WTC11 (cell line): ENCODE measurements around the gene DHX40. TPM values are rescaled to one million over a fixed set of nuclear protein-coding genes. Genes with fewer than 3 reads are reported as not detected.
"Not testable (repeated sequence)": the region's sequence is repeated elsewhere in the genome, so short reads cannot be mapped to it uniquely, and the experiment has no call there.

ENCODE experiments used
- ATAC-seq: fragments of 200-7000 bp; cut with Tn5 transposase; 2 replicates; pipeline ENCODE4 v1.10.0; 2021; ENCODE audit warnings: mild to moderate bottlenecking, moderate library complexity
- CTCF ChIA-PET: fragments of 300-600 bp; sonication (Branson Sonifier 250); formaldehyde crosslinking; loops from one replicate; lab custom pipeline; 2021; ENCODE audit warnings: antibody characterized with exemption; lab: Charles Lee
- POLR2A ChIA-PET: fragments of 350-600 bp; sonication (Branson Sonifier 250); formaldehyde crosslinking; loops from one replicate; lab custom pipeline; 2021; ENCODE audit warnings: antibody characterized with exemption; lab: Charles Lee
- DNase-seq: peaks from one replicate; pipeline ENCODE4 v3.0.0; 2021; ENCODE audit warnings: low spot score
- H3K27ac Mint-ChIP-seq: 2 replicates; pipeline ENCODE4 v1.8.0; 2021; ENCODE audit warnings: mixed read lengths
- H3K27me3 Mint-ChIP-seq: 2 replicates; pipeline ENCODE4 v1.8.0; 2021; ENCODE audit warnings: low read depth, mild to moderate bottlenecking, moderate library complexity, mixed read lengths
- H3K36me3 Mint-ChIP-seq: 2 replicates; pipeline ENCODE4 v1.8.0; 2021; ENCODE audit warnings: mixed read lengths
- H3K4me1 Mint-ChIP-seq: 2 replicates; pipeline ENCODE4 v1.8.0; 2022; ENCODE audit warnings: mixed read lengths
- H3K4me3 Mint-ChIP-seq: 2 replicates; pipeline ENCODE4 v1.8.0; 2021; ENCODE audit warnings: mild to moderate bottlenecking, moderate library complexity, mixed read lengths
- H3K9me3 Mint-ChIP-seq: 2 replicates; pipeline ENCODE4 v1.8.0; 2021; ENCODE audit warnings: mixed read lengths
- ATF2 ChIP-seq: sonication (generic); formaldehyde crosslinking; IDR thresholded peaks from 2 replicates; pipeline ENCODE4 v1.8.1; 2022; ENCODE audit warnings: low read depth, missing genetic modification reagents, borderline replicate concordance
- EMX1 ChIP-seq: fragments of 250-450 bp; sonication (Bioruptor Pico); IDR thresholded peaks from 2 replicates; pipeline ENCODE4 v1.8.0; 2021; ENCODE audit warnings: mild to moderate bottlenecking
- FOXJ3 ChIP-seq: sonication (generic); formaldehyde crosslinking; IDR thresholded peaks from 2 replicates; pipeline ENCODE4 v1.9.0; 2021; ENCODE audit warnings: missing genetic modification reagents, mild to moderate bottlenecking, borderline replicate concordance
- FOXK1 ChIP-seq: sonication (generic); formaldehyde crosslinking; IDR thresholded peaks from 2 replicates; pipeline ENCODE4 v1.8.0; 2022; ENCODE audit warnings: mild to moderate bottlenecking, moderate library complexity, missing genetic modification reagents
- JUN ChIP-seq: sonication (generic); formaldehyde crosslinking; IDR thresholded peaks from 2 replicates; pipeline ENCODE4 v1.8.0; 2023; ENCODE audit warnings: mild to moderate bottlenecking, missing genetic modification reagents
- NR2C2 ChIP-seq: sonication (generic); formaldehyde crosslinking; IDR thresholded peaks from 2 replicates; pipeline ENCODE4 v1.8.0; 2022; ENCODE audit warnings: mild to moderate bottlenecking, missing genetic modification reagents
- PRRX2 ChIP-seq: fragments of 250-450 bp; sonication (Bioruptor Pico); IDR thresholded peaks from 2 replicates; pipeline ENCODE4 v1.8.0; 2021; ENCODE audit warnings: mild to moderate bottlenecking
- RORB ChIP-seq: fragments of 250-450 bp; sonication (Bioruptor Pico); IDR thresholded peaks from 2 replicates; pipeline ENCODE4 v1.9.0; 2021; ENCODE audit warnings: mild to moderate bottlenecking
- SMAD4 ChIP-seq: sonication (generic); formaldehyde crosslinking; IDR thresholded peaks from 2 replicates; pipeline ENCODE4 v1.8.0; 2022; ENCODE audit warnings: mild to moderate bottlenecking, missing genetic modification reagents
- SOX15 ChIP-seq: fragments of 250-450 bp; sonication (Bioruptor Pico); IDR thresholded peaks from 2 replicates; pipeline ENCODE4 v1.9.0; 2021; ENCODE audit warnings: mild to moderate bottlenecking
- STAT6 ChIP-seq: sonication (generic); formaldehyde crosslinking; conservative IDR thresholded peaks from 2 replicates; pipeline ENCODE4 v1.8.1; 2023; ENCODE audit warnings: mild to moderate bottlenecking, low read depth, missing genetic modification reagents, moderate library complexity
- TP53 ChIP-seq: sonication (generic); formaldehyde crosslinking; IDR thresholded peaks from 2 replicates; pipeline ENCODE4 v1.8.1; 2023; ENCODE audit warnings: mild to moderate bottlenecking, missing genetic modification reagents
- ZNF423 ChIP-seq: fragments of 250-450 bp; sonication (Bioruptor Pico); IDR thresholded peaks from 2 replicates; pipeline ENCODE4 v2.1.2; 2022; ENCODE audit warnings: mild to moderate bottlenecking, moderate library complexity
- total RNA-seq: library from RNA; stranded (reverse); gene quantifications from 3 replicates; pipeline ENCODE4 v1.2.3, GENCODE V29; 2021
- TF ChIP-seq, protein P1 (sequence below): fragments of 250-450 bp; sonication (Bioruptor Pico); IDR thresholded peaks from 2 replicates; pipeline ENCODE4 v1.9.0; 2021; ENCODE audit warnings: moderate library complexity, mild to moderate bottlenecking, inconsistent platforms, borderline replicate concordance

Gene DHX40
- total RNA-seq, 1 experiment from 2014 or later = 26.9 TPM

DNA sequence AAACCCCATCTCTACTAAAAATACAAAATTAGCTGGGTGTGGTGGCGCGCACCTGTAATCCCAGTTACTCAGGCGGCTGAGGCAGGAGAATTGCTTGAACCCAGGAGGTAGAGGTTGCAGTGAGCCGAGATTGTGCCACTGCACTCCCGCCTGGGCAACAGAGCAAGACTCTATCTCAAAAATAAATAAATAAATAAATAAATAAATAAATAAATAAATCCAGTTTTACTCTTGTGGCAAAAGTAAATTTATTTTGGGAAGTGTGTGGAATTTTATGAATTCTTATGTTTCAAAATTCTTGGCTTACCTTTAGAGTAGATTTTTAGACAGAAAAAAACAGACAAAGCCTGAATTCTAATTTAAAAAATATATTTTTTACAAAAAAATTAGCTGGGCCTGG, 3.7 kb downstream of the DHX40 start:
- H3K4me3 Mint-ChIP-seq, POLR2A ChIA-PET, H3K27ac Mint-ChIP-seq, CTCF ChIA-PET, DNase-seq, ATAC-seq, H3K4me1 Mint-ChIP-seq: not testable (repeated sequence)
- H3K27me3 Mint-ChIP-seq = peaks cover 14% of the 10 kb centered on the region
- peaks cover 19% of the 10 kb centered on the region for H3K36me3 Mint-ChIP-seq
- H3K9me3 Mint-ChIP-seq = peaks cover 10% of the 10 kb centered on the region

DNA sequence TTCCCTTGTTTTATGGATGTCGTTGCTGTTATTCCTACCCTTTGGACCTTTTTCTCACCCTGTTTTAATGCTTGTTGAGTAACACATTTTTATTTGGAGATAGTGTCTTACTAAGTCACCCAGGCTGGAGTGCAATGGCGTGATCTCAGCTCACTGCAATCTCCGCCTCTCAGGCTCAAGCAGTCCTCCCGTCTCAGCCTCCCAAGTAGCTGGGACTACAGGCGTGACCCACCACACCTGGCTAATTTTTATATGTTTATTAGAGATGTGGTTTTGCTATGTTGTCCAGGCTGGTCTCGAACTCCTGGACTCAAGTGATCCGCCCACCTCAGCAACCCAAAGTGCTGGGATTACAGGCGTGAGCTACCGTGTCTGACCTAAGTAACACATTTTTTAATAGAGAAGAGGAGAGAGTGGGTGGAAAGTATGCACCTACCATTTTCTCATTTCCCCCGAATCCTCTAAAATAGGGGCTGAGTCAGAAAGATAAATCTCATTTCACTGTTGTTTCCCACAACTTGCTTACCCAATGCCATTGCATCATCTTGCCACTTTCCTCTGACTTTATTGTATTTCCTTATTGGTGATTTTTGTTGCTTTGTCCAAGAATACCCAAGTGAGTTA, 7.0 kb downstream of the DHX40 start:
- TF ChIP-seq SMAD4 (CRISPR knock-in tag) = no peak
- Mint-ChIP-seq H3K4me1 (no peaks in the 10 kb centered on the region), H3K27me3 (no peaks in the 10 kb centered on the region), H3K36me3 (peaks cover 10% of the 10 kb centered on the region), H3K9me3 (no peaks in the 10 kb centered on the region), H3K27ac (no peak overlapping the region), H3K4me3 (no peak overlapping the region)
- ChIA-PET POLR2A (no interaction called here), CTCF (no interaction called here)
- ATAC-seq = no peak
- no peak for DNase-seq

DNA sequence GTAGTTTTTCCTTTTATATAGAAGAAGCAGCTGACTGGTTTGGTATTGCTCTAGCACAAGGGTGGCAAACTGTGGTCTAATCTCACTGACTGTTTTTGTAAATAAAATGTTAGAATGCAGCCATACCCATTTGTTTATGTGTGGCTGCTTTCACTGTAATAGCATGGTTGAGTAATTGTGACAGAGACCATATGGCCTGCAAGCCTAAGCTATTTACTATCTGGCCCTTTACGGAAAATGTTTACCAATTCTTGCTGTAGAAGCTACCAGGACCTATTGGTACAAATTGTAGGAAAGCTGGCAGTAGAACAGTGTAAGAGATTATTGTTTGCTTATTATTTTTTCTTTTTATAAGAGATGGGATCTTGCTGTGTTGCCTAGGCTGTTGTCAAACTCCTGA, 18.8 kb downstream of the DHX40 start:
- POLR2A ChIA-PET, H3K27me3 Mint-ChIP-seq, H3K9me3 Mint-ChIP-seq, H3K36me3 Mint-ChIP-seq, CTCF ChIA-PET, H3K4me1 Mint-ChIP-seq, H3K4me3 Mint-ChIP-seq, H3K27ac Mint-ChIP-seq, ATAC-seq, DNase-seq: not testable (repeated sequence)

DNA sequence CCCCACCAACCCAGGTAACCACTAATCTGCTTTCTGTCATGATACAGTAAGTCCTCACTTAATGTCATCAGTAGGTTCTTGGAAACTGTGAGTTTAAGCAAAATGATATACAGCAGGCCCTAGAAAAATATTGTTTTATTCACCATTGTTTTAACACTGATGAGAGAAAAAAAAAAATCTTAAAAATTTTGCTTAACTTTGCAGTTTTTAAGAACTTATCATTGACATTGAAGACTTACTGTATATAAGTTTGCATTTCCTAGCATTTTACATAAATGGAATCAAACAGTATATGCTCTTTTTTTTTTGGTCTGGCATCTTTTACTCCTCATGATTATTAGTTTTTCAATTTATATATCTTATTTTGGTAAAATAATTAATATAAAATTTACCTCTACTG, 34.8 kb downstream of the DHX40 start:
- POLR2A ChIA-PET = interaction anchor here (0.7 to 2.1 kb wide), 2 partner anchors 20 to 57 kb away, joined by 5 to 7 read pairs; partner anchors contain the start of gene CLTC
- ATAC-seq (no peak), DNase-seq (no peak)
- Mint-ChIP-seq H3K9me3 (no peaks in the 10 kb centered on the region), H3K27me3 (no peaks in the 10 kb centered on the region), H3K4me1 (peaks cover 4% of the 10 kb centered on the region), H3K36me3 (peaks cover 18% of the 10 kb centered on the region), H3K4me3 (no peak overlapping the region), H3K27ac (no peak overlapping the region)
- TF ChIP-seq JUN (no peak), FOXK1 (CRISPR knock-in tag) (no peak), RORB (CRISPR knock-in tag) (no peak)
- TF ChIP-seq, protein P1, sequence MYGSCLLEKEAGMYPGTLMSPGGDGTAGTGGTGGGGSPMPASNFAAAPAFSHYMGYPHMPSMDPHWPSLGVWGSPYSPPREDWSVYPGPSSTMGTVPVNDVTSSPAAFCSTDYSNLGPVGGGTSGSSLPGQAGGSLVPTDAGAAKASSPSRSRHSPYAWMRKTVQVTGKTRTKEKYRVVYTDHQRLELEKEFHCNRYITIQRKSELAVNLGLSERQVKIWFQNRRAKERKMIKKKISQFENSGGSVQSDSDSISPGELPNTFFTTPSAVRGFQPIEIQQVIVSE (CRISPR knock-in tag) = no peak
- CTCF ChIA-PET = no interaction called here

DNA sequence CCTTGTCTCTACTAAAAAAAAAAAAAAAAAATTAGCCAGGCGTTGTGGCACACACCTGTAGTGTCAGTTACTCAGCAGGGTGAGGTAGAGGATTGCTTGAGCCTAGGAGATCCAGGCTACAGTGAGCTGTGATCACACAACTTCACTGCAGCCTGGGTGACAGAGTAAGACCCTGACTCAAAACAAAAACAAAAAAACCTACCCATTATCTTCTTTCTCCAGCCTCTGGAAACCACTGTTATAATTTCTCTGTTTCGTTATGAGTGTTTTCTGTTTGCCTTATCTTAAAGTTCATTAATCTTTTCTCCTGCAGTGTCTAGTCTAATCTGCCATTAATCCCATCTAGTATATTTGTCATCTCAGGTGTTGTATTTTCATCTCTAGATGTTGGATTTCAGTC, 35.7 kb downstream of the DHX40 start:
- H3K9me3 Mint-ChIP-seq = no peaks in the 10 kb centered on the region
- H3K27ac Mint-ChIP-seq = no peak overlapping the region
- no peak overlapping the region for H3K4me3 Mint-ChIP-seq
- peaks cover 4% of the 10 kb centered on the region for H3K4me1 Mint-ChIP-seq
- ChIA-PET POLR2A (interaction anchor here (0.7 to 2.1 kb wide), 2 partner anchors 19 to 56 kb away, joined by 5 to 7 read pairs; partner anchors contain the start of gene CLTC), CTCF (no interaction called here)
- peaks cover 24% of the 10 kb centered on the region for H3K36me3 Mint-ChIP-seq
- TF ChIP-seq SOX15 (CRISPR knock-in tag) (no peak), FOXJ3 (CRISPR knock-in tag) (no peak), EMX1 (CRISPR knock-in tag) (no peak), NR2C2 (CRISPR knock-in tag) (no peak), STAT6 (CRISPR knock-in tag) (no peak), ATF2 (CRISPR knock-in tag) (no peak), TP53 (CRISPR knock-in tag) (no peak), ZNF423 (CRISPR knock-in tag) (no peak), SMAD4 (CRISPR knock-in tag) (no peak), FOXK1 (CRISPR knock-in tag) (no peak), PRRX2 (no peak)
- no peaks in the 10 kb centered on the region for H3K27me3 Mint-ChIP-seq
- no peak for ATAC-seq
- no peak for DNase-seq
